Measurements from ENCODE around the gene GPHN. TPM values are rescaled to one million over a fixed set of nuclear protein-coding genes. Genes with fewer than 3 reads are reported as not detected.

The GPHN gene
- total RNA-seq, 1 donor: 8.3 TPM

GRCh38 chr14:67004521-67004920, 496.6 kb downstream of the GPHN start:
- Histone ChIP-seq H4K20me1 (ENCODE audit: insufficient read depth, low read length) (no peaks in the 10 kb centered on the region), H3K4me3 (ENCODE audit: insufficient read depth, low read length) (no peak overlapping the region), H3K27me3 (ENCODE audit: insufficient read depth, low read length) (no peaks in the 10 kb centered on the region), H3K27ac (ENCODE audit: low read depth, low read length) (peak overlapping the region; percentile 26), H2AFZ (ENCODE audit: low read length) (no peak overlapping the region), H3K79me2 (ENCODE audit: insufficient read depth, low read length) (no peaks in the 10 kb centered on the region), H3K4me1 (ENCODE audit: insufficient read depth, low read length) (peaks cover 19% of the 10 kb centered on the region), H3K9me3 (ENCODE audit: low read depth, low read length) (no peaks in the 10 kb centered on the region), H3K36me3 (ENCODE audit: insufficient read depth, low read length) (no peaks in the 10 kb centered on the region), H3K4me2 (ENCODE audit: insufficient read depth, low read length) (peak overlapping the region; percentile 66)
- no peak for TF ChIP-seq CTCF (IDR thresholded peaks at IDR 0.05; ENCODE audit: extremely low read depth, low read depth, low read length)
- DNase-seq (ENCODE audit: insufficient read length, low spot score, missing footprints): no peak

GRCh38 chr14:67010602-67011001, 502.7 kb downstream of the GPHN start:
- Histone ChIP-seq H4K20me1 (ENCODE audit: insufficient read depth, low read length) (no peaks in the 10 kb centered on the region), H3K4me3 (ENCODE audit: insufficient read depth, low read length) (no peak overlapping the region), H3K27ac (ENCODE audit: low read depth, low read length) (no peak overlapping the region), H3K36me3 (ENCODE audit: insufficient read depth, low read length) (no peaks in the 10 kb centered on the region), H3K27me3 (ENCODE audit: insufficient read depth, low read length) (no peaks in the 10 kb centered on the region), H2AFZ (ENCODE audit: low read length) (no peak overlapping the region), H3K4me1 (ENCODE audit: insufficient read depth, low read length) (no peaks in the 10 kb centered on the region), H3K9me3 (ENCODE audit: low read depth, low read length) (no peaks in the 10 kb centered on the region), H3K4me2 (ENCODE audit: insufficient read depth, low read length) (no peak overlapping the region), H3K79me2 (ENCODE audit: insufficient read depth, low read length) (no peaks in the 10 kb centered on the region)
- no peak for TF ChIP-seq CTCF (IDR thresholded peaks at IDR 0.05; ENCODE audit: extremely low read depth, low read depth, low read length)
- no peak for DNase-seq (ENCODE audit: insufficient read length, low spot score, missing footprints)

GRCh38 chr14:67016856-67017255, 508.9 kb downstream of the GPHN start:
- no peak for DNase-seq (ENCODE audit: insufficient read length, low spot score, missing footprints)

GRCh38 chr14:67018720-67019119, 510.8 kb downstream of the GPHN start:
- no peaks in the 10 kb centered on the region for H3K4me1 ChIP-seq (ENCODE audit: insufficient read depth, low read length)
- no peaks in the 10 kb centered on the region for H3K9me3 ChIP-seq (ENCODE audit: low read depth, low read length)
- no peaks in the 10 kb centered on the region for H3K27me3 ChIP-seq (ENCODE audit: insufficient read depth, low read length)
- H4K20me1 ChIP-seq (ENCODE audit: insufficient read depth, low read length): no peaks in the 10 kb centered on the region
- no peak overlapping the region for H2AFZ ChIP-seq (ENCODE audit: low read length)
- no peak overlapping the region for H3K4me2 ChIP-seq (ENCODE audit: insufficient read depth, low read length)
- no peak for TF ChIP-seq CTCF (IDR thresholded peaks at IDR 0.05; ENCODE audit: extremely low read depth, low read depth, low read length)
- DNase-seq (ENCODE audit: insufficient read length, low spot score, missing footprints): no peak
- no peak overlapping the region for H3K4me3 ChIP-seq (ENCODE audit: insufficient read depth, low read length)
- no peaks in the 10 kb centered on the region for H3K79me2 ChIP-seq (ENCODE audit: insufficient read depth, low read length)
- H3K27ac ChIP-seq (ENCODE audit: low read depth, low read length): no peak overlapping the region
- no peaks in the 10 kb centered on the region for H3K36me3 ChIP-seq (ENCODE audit: insufficient read depth, low read length)

More at GRCh38 chr14:67016856-67017255, 508.9 kb downstream of the GPHN start:
- Histone ChIP-seq H3K36me3 (ENCODE audit: insufficient read depth, low read length) (no peaks in the 10 kb centered on the region), H2AFZ (ENCODE audit: low read length) (no peak overlapping the region), H3K27me3 (ENCODE audit: insufficient read depth, low read length) (no peaks in the 10 kb centered on the region), H3K27ac (ENCODE audit: low read depth, low read length) (no peak overlapping the region), H3K4me2 (ENCODE audit: insufficient read depth, low read length) (no peak overlapping the region), H3K79me2 (ENCODE audit: insufficient read depth, low read length) (no peaks in the 10 kb centered on the region), H3K9me3 (ENCODE audit: low read depth, low read length) (no peaks in the 10 kb centered on the region), H3K4me1 (ENCODE audit: insufficient read depth, low read length) (no peaks in the 10 kb centered on the region), H4K20me1 (ENCODE audit: insufficient read depth, low read length) (no peaks in the 10 kb centered on the region), H3K4me3 (ENCODE audit: insufficient read depth, low read length) (no peak overlapping the region)
- TF ChIP-seq CTCF (IDR thresholded peaks at IDR 0.05; ENCODE audit: extremely low read depth, low read depth, low read length): no peak
